Suprapubic skin (tissue), 2 donors: ENCODE results near the gene SHQ1.

Experiments
- EP300 ChIP-seq: sonication (generic); formaldehyde crosslinking; IDR thresholded peaks from one replicate; pipeline ENCODE4 v1.6.1; 2017; ENCODE audit warnings: antibody characterized with exemption
- POLR2A ChIP-seq, 2 donors: fragments of 450-650 bp; IDR thresholded peaks; one replicate each; pipeline ENCODE4 v1.6.1; 2017; ENCODE audit warnings: antibody characterized with exemption in 2 of 2, mild to moderate bottlenecking in 2 of 2, moderate library complexity in 2 of 2

GRCh38 chr3:72816862-72817355 lies 31.3 kb downstream of the SHQ1 start:
- TF ChIP-seq POLR2A (IDR thresholded peaks at IDR 0.05) = no peak
- TF ChIP-seq EP300 = no peak
